DMS114 treated with DMSO at 0.1 percent for 48 hours (cell line): ENCODE measurements around the gene KCTD17.

Source experiments
- DNase-seq: peaks from one replicate; lab custom pipeline; 2025; ENCODE audit not compliant: unreplicated experiment; lab: John Stamatoyannopoulos, UW

Gene KCTD17

GRCh38 chr22:37101311-37102066 is 49.9 kb downstream of the KCTD17 start:
- DNase-seq = no peak

- no peak for DNase-seq
Measured at GRCh38 chr22:37103151-37103550, 51.6 kb downstream of the KCTD17 start.

- no peak for DNase-seq
Measured at GRCh38 chr22:37103656-37104452, 52.3 kb downstream of the KCTD17 start.

GRCh38 chr22:37105154-37105553 is 53.6 kb downstream of the KCTD17 start:
- no peak for DNase-seq

- DNase-seq = no peak
Measured at GRCh38 chr22:37105990-37106389, 54.4 kb downstream of the KCTD17 start.

- DNase-seq = no peak
Measured at GRCh38 chr22:37107816-37108621, 56.5 kb downstream of the KCTD17 start.

GRCh38 chr22:37109242-37109917 is 57.8 kb downstream of the KCTD17 start, which contains the start of gene TMPRSS6:
TMPRSS6 (minus strand) TSS chr22:37109713; CDS start chr22:37103417, 6,296 bp downstream.
- no peak for DNase-seq

- no peak for DNase-seq
Measured at GRCh38 chr22:37111156-37111717, 59.7 kb downstream of the KCTD17 start.

- DNase-seq = no peak
Measured at GRCh38 chr22:37112084-37112728, 60.7 kb downstream of the KCTD17 start.
